Natural killer cell treated with Interleukin-12 subunit alpha and Interleukin-12 subunit beta and Interleukin-15 and Interleukin-18, amount 100 ng/mL, for 72 hours (primary cell): ENCODE data around the gene PADI3. TPM values are rescaled to one million over a fixed set of nuclear protein-coding genes. Genes with fewer than 3 reads are reported as not detected.
"Not testable (repeated sequence)": the region's sequence is repeated elsewhere in the genome, so short reads cannot be mapped to it uniquely, and the experiment has no call there.

Experiments
- ATAC-seq, 2 donors: fragments of 150-1000 bp; cut with Tn5 transposase in 1 of 2; sonication (Bioruptor Pico), chemical (Tn5 transposase) in 1 of 2; 2 replicates each; pipeline ENCODE4 v1.10.0; 2021
- DNase-seq: peaks from one replicate; pipeline ENCODE4 v3.0.0; 2022; ENCODE audit warnings: low spot score
- H3K27ac Mint-ChIP-seq, 2 donors: 1 replicate in 1 of 2; 2 replicates in 1 of 2; pipeline ENCODE4 v1.8.0; 2022; ENCODE audit warnings: mixed read lengths in 2 of 2, mild to moderate bottlenecking in 1 of 2, moderate library complexity in 1 of 2
- H3K27me3 Mint-ChIP-seq, 2 donors: 1 replicate in 1 of 2; 2 replicates in 1 of 2; pipeline ENCODE4 v1.8.0; 2022; ENCODE audit warnings: mixed read lengths in 2 of 2
- H3K36me3 Mint-ChIP-seq: one replicate; pipeline ENCODE4 v1.8.0; 2022; ENCODE audit warnings: mixed read lengths
- H3K4me1 Mint-ChIP-seq, 2 donors: 1 replicate in 1 of 2; 2 replicates in 1 of 2; pipeline ENCODE4 v1.8.0; 2022; ENCODE audit warnings: low read depth in 2 of 2, mixed read lengths in 2 of 2, mild to moderate bottlenecking in 1 of 2
- H3K4me3 Mint-ChIP-seq: one replicate; pipeline ENCODE4 v1.8.0; 2022; ENCODE audit warnings: mixed read lengths
- H3K9me3 Mint-ChIP-seq: 2 replicates; pipeline ENCODE4 v1.8.0; 2022; ENCODE audit warnings: mixed read lengths
- total RNA-seq, 2 donors: library from RNA; stranded (reverse); gene quantifications; one replicate each; pipeline ENCODE4 v1.2.3, GENCODE V29; 2022

The PADI3 gene
- total RNA-seq, 2 donors from 2014 or later, result not detected

DNA sequence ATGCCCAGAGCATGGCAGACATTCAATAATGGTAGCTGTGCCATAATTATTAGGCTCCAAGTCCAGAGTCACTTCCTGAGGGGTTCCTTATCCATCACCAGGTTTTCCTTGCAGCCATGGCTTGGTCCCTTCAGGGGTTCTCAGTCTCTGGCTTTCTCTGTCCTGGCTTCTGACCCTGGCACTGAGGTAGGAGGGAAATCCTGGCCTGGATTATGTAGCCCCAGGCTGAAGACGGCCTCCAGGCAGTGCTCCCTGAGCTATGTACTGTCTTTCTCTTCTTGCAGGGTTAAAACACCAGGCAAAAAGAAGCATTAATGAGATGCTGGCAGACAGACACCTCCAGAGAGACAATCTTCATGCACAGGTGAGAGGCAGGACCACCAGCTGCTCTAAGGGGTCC, 9.5 kb upstream of the PADI3 start:
- Mint-ChIP-seq H3K36me3 (no peaks in the 10 kb centered on the region), H3K27ac (no peak overlapping the region), H3K4me3 (no peak overlapping the region), H3K9me3 (no peaks in the 10 kb centered on the region), H3K4me1 (peaks cover 0 to 3% of the 10 kb centered on the region in 2 donors), H3K27me3 (peaks cover 0 to 3% of the 10 kb centered on the region in 2 donors)
- DNase-seq, result no peak
- ATAC-seq, result peak in 1 of 2 donors; percentile 58

GRCh38 chr1:17241011-17241779, 7.7 kb upstream of the PADI3 start:
- H3K9me3 Mint-ChIP-seq, H3K4me1 Mint-ChIP-seq, ATAC-seq, H3K27me3 Mint-ChIP-seq, H3K36me3 Mint-ChIP-seq, H3K27ac Mint-ChIP-seq, H3K4me3 Mint-ChIP-seq, DNase-seq: not testable (repeated sequence)

- not testable (repeated sequence) for H3K27me3 Mint-ChIP-seq, DNase-seq, H3K27ac Mint-ChIP-seq, H3K4me3 Mint-ChIP-seq, H3K9me3 Mint-ChIP-seq, H3K4me1 Mint-ChIP-seq, H3K36me3 Mint-ChIP-seq, ATAC-seq
Measured at GRCh38 chr1:17241780-17242074, 7.2 kb upstream of the PADI3 start.

DNA sequence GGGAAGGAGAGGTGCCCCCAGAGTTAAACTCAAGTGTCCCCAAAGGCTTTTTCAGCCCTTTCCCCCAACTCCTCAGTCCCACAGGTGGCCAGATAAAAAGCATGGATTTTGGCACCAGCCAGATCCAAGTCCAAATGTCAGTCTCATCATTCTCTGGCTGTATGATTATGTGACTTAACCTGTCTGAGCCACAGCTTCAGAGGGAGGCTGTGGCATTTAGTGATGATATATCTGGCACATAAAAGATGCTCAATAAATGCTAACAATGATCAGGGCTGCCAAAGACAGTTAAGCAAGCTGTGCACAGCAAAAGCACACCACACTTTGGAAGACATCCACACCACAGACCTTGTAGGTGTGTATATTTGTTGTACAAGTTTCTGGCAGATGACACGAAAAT, 5.6 kb upstream of the PADI3 start:
- H3K9me3 Mint-ChIP-seq, result no peaks in the 10 kb centered on the region
- H3K27me3 Mint-ChIP-seq, result peaks cover 0 to 3% of the 10 kb centered on the region in 2 donors
- H3K27ac Mint-ChIP-seq, result no peak overlapping the region
- peaks cover 0 to 3% of the 10 kb centered on the region in 2 donors for H3K4me1 Mint-ChIP-seq
- H3K36me3 Mint-ChIP-seq, result no peaks in the 10 kb centered on the region
- no peak for ATAC-seq
- H3K4me3 Mint-ChIP-seq, result no peak overlapping the region
- no peak for DNase-seq

- ATAC-seq (no peak), DNase-seq (no peak)
- H3K4me1 Mint-ChIP-seq, result peaks cover 0 to 3% of the 10 kb centered on the region in 2 donors
- H3K27me3 Mint-ChIP-seq, result peaks cover 0 to 3% of the 10 kb centered on the region in 2 donors
- H3K27ac Mint-ChIP-seq, result no peak overlapping the region
- no peaks in the 10 kb centered on the region for H3K36me3 Mint-ChIP-seq
- H3K9me3 Mint-ChIP-seq, result no peaks in the 10 kb centered on the region
- no peak overlapping the region for H3K4me3 Mint-ChIP-seq
Measured at GRCh38 chr1:17244821-17245740, 3.8 kb upstream of the PADI3 start.

DNA sequence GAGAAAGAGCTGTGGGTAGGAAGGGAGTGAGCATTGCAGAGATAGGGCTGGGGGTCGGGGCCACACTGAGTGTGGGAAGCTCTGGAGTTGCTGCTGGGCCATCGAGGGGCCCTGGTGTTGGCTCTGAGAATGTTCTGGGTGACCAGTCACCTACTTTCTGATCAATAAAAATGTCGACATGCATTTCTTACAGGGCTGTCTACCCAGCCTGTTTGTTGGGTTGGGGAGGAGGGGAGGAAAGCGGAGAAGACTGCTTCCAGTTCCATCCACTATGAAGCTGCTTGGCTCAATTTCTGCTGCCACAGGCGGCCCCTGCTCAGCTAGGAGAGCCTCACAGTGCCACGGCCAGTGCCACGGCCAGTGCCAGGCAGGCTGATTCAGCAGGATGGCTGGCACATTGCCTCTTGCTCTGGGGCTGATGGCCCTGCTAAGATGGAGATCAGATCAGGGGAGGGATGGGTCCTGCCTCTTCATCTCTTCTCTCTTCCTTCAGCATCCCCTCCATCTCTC, 3.0 kb upstream of the PADI3 start:
- H3K27ac Mint-ChIP-seq, result no peak overlapping the region
- no peaks in the 10 kb centered on the region for H3K36me3 Mint-ChIP-seq
- H3K9me3 Mint-ChIP-seq, result no peaks in the 10 kb centered on the region
- ATAC-seq (no peak), DNase-seq (no peak)
- no peak overlapping the region for H3K4me3 Mint-ChIP-seq
- peaks cover 0 to 8% of the 10 kb centered on the region in 2 donors for H3K27me3 Mint-ChIP-seq
- peaks cover 0 to 3% of the 10 kb centered on the region in 2 donors for H3K4me1 Mint-ChIP-seq

DNA sequence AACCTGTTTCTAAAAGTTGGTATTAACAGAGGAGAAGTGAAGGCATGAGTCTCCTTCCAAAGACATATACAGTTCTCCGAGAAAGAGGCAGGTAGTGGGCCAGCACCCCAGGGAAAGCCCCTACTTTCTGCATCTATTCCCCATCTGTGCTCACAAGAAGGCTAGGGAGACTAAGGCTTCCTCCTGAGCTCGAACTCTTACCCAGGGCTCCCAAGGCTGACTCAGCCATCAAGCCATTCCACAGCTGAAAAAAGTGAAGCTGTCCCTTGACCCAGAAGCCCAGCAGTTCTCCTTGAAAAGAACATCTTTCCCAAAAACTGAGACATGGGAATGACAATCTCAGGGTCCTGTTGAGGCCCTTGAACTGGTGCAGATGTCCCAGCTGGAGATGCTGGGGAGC, 1.9 kb upstream of the PADI3 start:
- Mint-ChIP-seq H3K27me3 (peaks cover 0 to 7% of the 10 kb centered on the region in 2 donors), H3K27ac (no peak overlapping the region)
- DNase-seq, result no peak

DNA sequence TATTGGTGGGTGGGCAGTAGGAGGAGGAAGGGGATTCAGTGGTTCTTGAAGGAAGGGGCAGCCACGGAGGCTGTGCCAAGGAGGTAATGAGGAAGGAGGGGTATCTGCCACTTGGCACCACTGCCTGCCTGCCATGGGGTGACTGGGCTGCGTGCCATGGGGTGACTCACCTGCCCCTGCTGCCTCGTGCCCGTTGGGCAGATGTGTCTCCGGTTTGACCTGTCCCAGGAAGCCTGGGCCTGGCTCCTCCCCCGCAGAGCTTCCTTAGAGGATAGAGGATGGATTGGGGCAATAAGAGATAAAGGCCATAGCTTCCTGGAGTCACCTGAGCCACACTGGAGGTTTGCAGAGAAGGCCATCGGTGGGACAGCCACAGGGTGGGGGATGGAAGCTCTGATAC, 1.7 kb downstream of the PADI3 start:
- Mint-ChIP-seq H3K4me1 (no peaks in the 10 kb centered on the region), H3K4me3 (no peak overlapping the region), H3K36me3 (no peaks in the 10 kb centered on the region), H3K27ac (no peak overlapping the region), H3K9me3 (no peaks in the 10 kb centered on the region), H3K27me3 (peaks cover 0 to 7% of the 10 kb centered on the region in 2 donors)
- DNase-seq (no peak), ATAC-seq (no peak)

More for the DNA sequence above, 1.9 kb upstream of the PADI3 start:
- H3K4me1 Mint-ChIP-seq, result no peaks in the 10 kb centered on the region
- H3K4me3 Mint-ChIP-seq, result no peak overlapping the region
- no peaks in the 10 kb centered on the region for H3K36me3 Mint-ChIP-seq
- no peaks in the 10 kb centered on the region for H3K9me3 Mint-ChIP-seq
- ATAC-seq, result no peak

DNA sequence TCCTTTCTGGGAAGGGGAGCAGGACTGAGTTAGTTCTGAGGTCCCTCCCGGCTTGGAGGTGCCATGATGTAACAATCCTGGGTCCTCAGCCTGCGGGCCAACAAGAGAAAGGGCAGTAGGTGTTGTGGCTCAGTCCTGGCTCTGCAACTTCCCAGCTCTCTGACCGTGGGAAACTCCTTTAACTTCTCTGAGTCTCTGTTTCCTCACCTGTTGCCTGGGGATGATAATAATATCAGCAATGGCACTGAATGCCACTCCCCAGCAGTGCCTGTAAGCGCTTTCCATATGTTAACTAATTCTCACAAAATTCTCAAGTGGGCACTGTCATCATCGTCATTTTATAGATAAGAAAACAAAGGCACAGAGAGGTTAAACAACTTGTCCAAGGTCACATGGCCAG, 2.3 kb downstream of the PADI3 start:
- H3K9me3 Mint-ChIP-seq, result no peaks in the 10 kb centered on the region
- ATAC-seq (no peak), DNase-seq (no peak)
- H3K4me1 Mint-ChIP-seq, result no peaks in the 10 kb centered on the region
- peaks cover 0 to 7% of the 10 kb centered on the region in 2 donors for H3K27me3 Mint-ChIP-seq
- no peaks in the 10 kb centered on the region for H3K36me3 Mint-ChIP-seq
- no peak overlapping the region for H3K4me3 Mint-ChIP-seq
- H3K27ac Mint-ChIP-seq, result no peak overlapping the region

DNA sequence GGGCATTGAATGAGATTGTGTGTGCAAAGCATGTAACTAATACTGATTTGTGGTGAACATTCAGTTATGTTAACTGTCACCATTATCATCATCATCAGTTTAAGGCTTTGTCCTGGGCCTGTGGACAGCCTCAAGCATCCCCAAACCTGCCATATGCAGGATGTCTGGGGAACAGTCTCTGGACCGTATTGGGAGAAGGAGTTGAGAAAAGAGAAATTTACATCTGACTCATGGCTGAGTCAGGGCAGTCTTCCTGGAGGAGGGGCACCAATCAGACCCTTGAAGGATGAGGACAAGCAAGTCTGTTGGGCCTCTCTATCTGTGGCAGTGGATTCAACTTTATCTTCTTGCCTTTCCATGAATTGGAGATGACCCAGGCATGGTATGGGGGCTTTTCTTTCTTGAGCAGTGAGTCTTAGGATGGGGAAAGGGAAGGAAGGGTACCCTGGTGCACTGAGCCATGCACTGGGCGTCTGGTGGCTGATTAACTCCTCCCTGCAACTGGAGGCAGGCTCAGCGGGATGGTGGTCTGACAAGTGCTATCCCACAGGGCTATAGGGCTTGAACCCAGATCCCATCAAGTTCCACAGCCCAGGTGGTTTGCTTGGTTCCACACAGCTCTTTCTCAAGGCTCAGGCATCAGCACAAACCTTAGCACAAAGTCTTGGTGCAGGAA, 2.9 kb downstream of the PADI3 start:
- peaks cover 0 to 7% of the 10 kb centered on the region in 2 donors for H3K27me3 Mint-ChIP-seq
- DNase-seq (no peak), ATAC-seq (no peak)
- H3K4me1 Mint-ChIP-seq, result no peaks in the 10 kb centered on the region
- H3K4me3 Mint-ChIP-seq, result no peak overlapping the region
- no peaks in the 10 kb centered on the region for H3K36me3 Mint-ChIP-seq
- no peaks in the 10 kb centered on the region for H3K9me3 Mint-ChIP-seq
- no peak overlapping the region for H3K27ac Mint-ChIP-seq

DNA sequence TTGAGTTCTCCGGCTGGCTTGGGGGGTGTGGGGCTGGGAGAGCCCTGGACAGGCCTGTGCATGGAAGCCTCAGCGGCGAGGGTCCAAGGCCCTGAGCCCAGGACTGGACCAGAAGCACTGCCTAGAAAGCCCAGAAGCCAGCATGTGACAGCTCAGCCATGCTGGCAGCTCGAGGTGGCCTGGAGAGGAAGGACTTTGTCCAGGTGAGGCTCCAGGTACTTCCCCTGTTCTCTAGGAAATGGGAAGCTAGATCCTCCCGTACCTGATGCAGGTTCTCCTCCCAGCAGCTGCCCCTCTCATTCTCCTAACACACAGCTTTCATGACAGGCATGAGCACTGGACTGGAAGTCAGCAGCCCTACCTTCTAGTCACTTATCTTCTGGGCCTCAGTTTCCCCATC, 6.4 kb downstream of the PADI3 start:
- no peaks in the 10 kb centered on the region for H3K9me3 Mint-ChIP-seq
- no peak overlapping the region for H3K4me3 Mint-ChIP-seq
- ATAC-seq (no peak), DNase-seq (no peak)
- H3K27me3 Mint-ChIP-seq, result peaks cover 6% of the 10 kb centered on the region in 2 donors
- no peak overlapping the region for H3K27ac Mint-ChIP-seq
- no peaks in the 10 kb centered on the region for H3K4me1 Mint-ChIP-seq
- no peaks in the 10 kb centered on the region for H3K36me3 Mint-ChIP-seq

- Mint-ChIP-seq H3K4me3 (no peak overlapping the region), H3K36me3 (no peaks in the 10 kb centered on the region)
Measured at GRCh38 chr1:17258116-17258757, 9.3 kb downstream of the PADI3 start.

DNA sequence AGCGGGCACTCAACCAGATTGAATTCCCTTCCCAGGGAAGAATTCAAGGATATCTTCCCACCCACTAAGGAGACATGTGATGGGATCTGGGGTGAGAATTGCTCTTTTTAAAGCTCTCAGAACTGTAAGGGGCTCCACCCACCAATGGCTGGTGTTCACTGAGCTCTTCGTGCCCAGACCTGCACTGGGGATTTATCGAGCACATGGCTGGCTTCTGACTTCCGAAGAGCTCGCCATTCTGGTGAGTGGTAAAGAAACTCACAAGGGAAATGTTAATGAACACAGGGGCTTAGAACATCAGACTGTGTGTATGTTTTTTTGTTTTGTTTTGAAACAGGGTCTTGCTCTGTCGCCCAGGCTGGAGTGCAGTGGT, 9.8 kb downstream of the PADI3 start:
- ATAC-seq (no peak), DNase-seq (no peak)
- Mint-ChIP-seq H3K9me3 (no peaks in the 10 kb centered on the region), H3K4me1 (no peaks in the 10 kb centered on the region), H3K27ac (no peak overlapping the region), H3K4me3 (no peak overlapping the region), H3K36me3 (no peaks in the 10 kb centered on the region), H3K27me3 (peaks cover 2 to 14% of the 10 kb centered on the region in 2 donors)

More at GRCh38 chr1:17258116-17258757, 9.3 kb downstream of the PADI3 start:
- DNase-seq (no peak), ATAC-seq (peak in 1 of 2 donors; percentile 8)
- Mint-ChIP-seq H3K4me1 (no peaks in the 10 kb centered on the region), H3K27ac (no peak overlapping the region), H3K9me3 (no peaks in the 10 kb centered on the region), H3K27me3 (peaks cover 2 to 14% of the 10 kb centered on the region in 2 donors)
